ENCODE measurements around the gene PLXDC2. TPM values are rescaled to one million over a fixed set of nuclear protein-coding genes. Genes with fewer than 3 reads are reported as not detected.
"Not testable (repeated sequence)": the region's sequence is repeated elsewhere in the genome, so short reads cannot be mapped to it uniquely, and the experiment has no call there.

PLXDC2 gene
- total and polyA plus RNA-seq, 2 experiments from 2014 or later, result 10.3 to 22.6 TPM

- no peaks in the 10 kb centered on the region for H3K9me3 ChIP-seq (ENCODE audit: low read depth)
- peaks cover 20% of the 10 kb centered on the region for H3K4me1 ChIP-seq (ENCODE audit: low read depth)
- TF ChIP-seq CTCF (IDR thresholded peaks at IDR 0.05; ENCODE audit: low read depth, low read length), result no peak
- no peak overlapping the region for H3K27ac ChIP-seq
- DNase-seq (ENCODE audit: low read depth in 1 of 2, low spot score in 1 of 2), result no peak
- H3K36me3 ChIP-seq, result no peaks in the 10 kb centered on the region
- H3K27me3 ChIP-seq, result no peaks in the 10 kb centered on the region
- H3K4me3 ChIP-seq, result no peak overlapping the region
These were observed 365.2 kb downstream of the PLXDC2 start for GRCh38 chr10:20181434-20181833.

DNA sequence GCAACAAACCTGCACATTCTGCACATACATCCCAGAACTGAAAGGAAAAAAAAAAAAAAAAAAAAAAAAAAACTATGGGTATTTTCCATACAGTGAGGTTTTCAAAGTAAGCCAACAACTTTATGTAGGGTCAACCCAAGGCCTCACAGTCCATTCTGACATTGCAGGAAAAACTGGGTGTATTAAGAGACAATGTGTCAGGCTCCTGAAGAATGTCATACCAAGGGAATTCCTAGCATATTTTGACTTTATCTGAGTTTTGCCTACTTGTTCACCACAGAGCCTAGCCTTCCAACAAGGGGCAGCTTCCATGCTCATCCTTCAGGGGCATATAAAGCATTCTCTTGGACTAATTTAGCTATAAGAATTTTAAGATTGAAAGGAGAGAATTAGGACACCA, 368.9 kb downstream of the PLXDC2 start:
- TF ChIP-seq CTCF (IDR thresholded peaks at IDR 0.05; ENCODE audit: low read depth, low read length), result no peak
- H3K4me1 ChIP-seq (ENCODE audit: low read depth), result peaks cover 20% of the 10 kb centered on the region
- DNase-seq (ENCODE audit: low read depth in 1 of 2, low spot score in 1 of 2), result peak; percentile 15 to 26

GRCh38 chr10:20191392-20191791, 375.2 kb downstream of the PLXDC2 start:
- H3K36me3 ChIP-seq; H3K27ac ChIP-seq; H3K4me3 ChIP-seq; H3K4me1 ChIP-seq (ENCODE audit: low read depth); H3K9me3 ChIP-seq (ENCODE audit: low read depth); H3K27me3 ChIP-seq; DNase-seq (ENCODE audit: low read depth in 1 of 2, low spot score in 1 of 2): not testable (repeated sequence)

More for the DNA sequence above, 368.9 kb downstream of the PLXDC2 start:
- H3K27me3 ChIP-seq, result no peaks in the 10 kb centered on the region
- H3K4me3 ChIP-seq, result no peak overlapping the region
- H3K9me3 ChIP-seq (ENCODE audit: low read depth), result no peaks in the 10 kb centered on the region
- H3K36me3 ChIP-seq, result no peaks in the 10 kb centered on the region
- H3K27ac ChIP-seq, result no peak overlapping the region

GRCh38 chr10:20195076-20195475, 378.8 kb downstream of the PLXDC2 start:
- no peak for TF ChIP-seq CTCF (IDR thresholded peaks at IDR 0.05; ENCODE audit: low read depth, low read length)
- Histone ChIP-seq H3K9me3 (ENCODE audit: low read depth) (no peaks in the 10 kb centered on the region), H3K4me3 (no peak overlapping the region), H3K27ac (no peak overlapping the region), H3K27me3 (no peaks in the 10 kb centered on the region), H3K36me3 (no peaks in the 10 kb centered on the region), H3K4me1 (ENCODE audit: low read depth) (no peaks in the 10 kb centered on the region)
- DNase-seq (ENCODE audit: low read depth in 1 of 2, low spot score in 1 of 2), result no peak

DNA sequence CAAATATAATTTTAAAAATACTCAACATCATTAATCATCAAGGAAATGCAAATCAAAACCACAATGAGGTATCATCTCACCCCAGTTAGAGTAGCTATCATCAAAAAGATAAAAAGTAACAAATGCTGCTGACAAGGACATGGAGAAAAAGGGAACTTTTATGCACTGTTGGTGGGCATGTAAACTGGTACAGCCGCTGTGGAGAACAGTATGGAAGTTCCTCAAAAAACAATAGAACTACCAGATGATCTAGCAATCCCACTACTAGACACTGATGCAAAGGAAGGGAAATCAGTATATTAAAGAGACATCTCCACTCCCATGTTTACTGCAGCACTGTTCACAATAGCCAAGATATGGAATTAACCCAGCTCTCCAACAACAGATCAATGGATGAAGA, 384.5 kb downstream of the PLXDC2 start:
- no peak overlapping the region for H3K27ac ChIP-seq
- H3K9me3 ChIP-seq (ENCODE audit: low read depth), result no peaks in the 10 kb centered on the region
- H3K36me3 ChIP-seq, result no peaks in the 10 kb centered on the region
- TF ChIP-seq CTCF (IDR thresholded peaks at IDR 0.05; ENCODE audit: low read depth, low read length), result no peak
- no peaks in the 10 kb centered on the region for H3K4me1 ChIP-seq (ENCODE audit: low read depth)
- H3K4me3 ChIP-seq, result no peak overlapping the region
- no peaks in the 10 kb centered on the region for H3K27me3 ChIP-seq
- no peak for DNase-seq (ENCODE audit: low read depth in 1 of 2, low spot score in 1 of 2)

GRCh38 chr10:20202337-20202736, 386.1 kb downstream of the PLXDC2 start:
- H3K4me3 ChIP-seq, result no peak overlapping the region
- no peak for TF ChIP-seq CTCF (IDR thresholded peaks at IDR 0.05; ENCODE audit: low read depth, low read length)
- H3K36me3 ChIP-seq, result no peaks in the 10 kb centered on the region
- no peaks in the 10 kb centered on the region for H3K4me1 ChIP-seq (ENCODE audit: low read depth)
- H3K27me3 ChIP-seq, result no peaks in the 10 kb centered on the region
- no peak for DNase-seq (ENCODE audit: low read depth in 1 of 2, low spot score in 1 of 2)
- no peaks in the 10 kb centered on the region for H3K9me3 ChIP-seq (ENCODE audit: low read depth)
- H3K27ac ChIP-seq, result no peak overlapping the region
